PC-9 (cell line): Measurements from ENCODE around the gene OR2AG1. TPM values are rescaled to one million over a fixed set of nuclear protein-coding genes. Genes with fewer than 3 reads are reported as not detected.

Experiments used
- BruUV-seq: library from RNA; stranded (reverse); fragments of 400-500 nt; replicated peaks from 2 replicates; lab custom pipeline; 2021; lab: Mats Ljungman, UMichigan
- CTCF ChIA-PET: fragments of 300-600 bp; sonication (Branson Sonifier 250); formaldehyde crosslinking; loops from one replicate; lab custom pipeline; 2022; ENCODE audit warnings: antibody characterized with exemption; lab: Charles Lee
- POLR2A ChIA-PET: fragments of 300-600 bp; sonication (Branson Sonifier 250); formaldehyde crosslinking; loops from one replicate; lab custom pipeline; 2022; ENCODE audit warnings: antibody characterized with exemption; ENCODE audit not compliant: unreplicated experiment; lab: Charles Lee
- DNase-seq, 2 experiments: peaks; one replicate each; pipeline versions ENCODE4 v3.0.0 to v3.0.0-alpha.2; 2015 to 2022; ENCODE audit warnings: mixed read lengths in 1 of 2
- H2AFZ ChIP-seq: fragments of 200-600 bp; sonication (generic); 2 replicates; pipeline ENCODE4 v1.8.1; 2017; ENCODE audit warnings: antibody characterized with exemption
- H3F3A ChIP-seq: fragments of 200-600 bp; sonication (generic); 2 replicates; pipeline ENCODE4 v1.8.1; 2017; ENCODE audit warnings: antibody characterized with exemption, mild to moderate bottlenecking, low read depth; ENCODE audit not compliant: insufficient read depth
- H3K27ac ChIP-seq: fragments of 200-600 bp; sonication (generic); 2 replicates; pipeline ENCODE4 v1.6.1; 2016; ENCODE audit warnings: mixed run types
- H3K27me3 ChIP-seq: fragments of 200-600 bp; sonication (generic); 2 replicates; pipeline ENCODE4 v1.6.1; 2016; ENCODE audit warnings: low read depth, mixed run types; ENCODE audit not compliant: insufficient read depth
- H3K36me3 ChIP-seq: fragments of 200-600 bp; sonication (generic); 2 replicates; pipeline ENCODE4 v1.6.1; 2016; ENCODE audit warnings: low read depth, mixed run types
- H3K4me1 ChIP-seq: fragments of 200-600 bp; sonication (generic); replicated peaks from 2 replicates; pipeline ENCODE4 v1.6.1; 2016; ENCODE audit warnings: mixed run types; ENCODE audit not compliant: insufficient read depth
- H3K4me2 ChIP-seq: fragments of 200-600 bp; sonication (generic); 2 replicates; pipeline ENCODE4 v1.6.1; 2017; ENCODE audit warnings: mixed run types
- H3K4me3 ChIP-seq: fragments of 200-600 bp; sonication (generic); 2 replicates; pipeline ENCODE4 v1.6.1; 2016; ENCODE audit warnings: mixed run types
- H3K79me2 ChIP-seq: fragments of 200-600 bp; sonication (generic); 2 replicates; pipeline ENCODE4 v1.6.1; 2017; ENCODE audit warnings: low read depth, mixed run types
- H3K9me2 ChIP-seq: fragments of 200-600 bp; sonication (generic); 2 replicates; pipeline ENCODE4 v1.8.1; 2017; ENCODE audit warnings: mild to moderate bottlenecking; ENCODE audit not compliant: insufficient read depth
- H3K9me3 ChIP-seq: fragments of 200-600 bp; sonication (generic); 2 replicates; pipeline ENCODE4 v1.8.1; 2016; ENCODE audit warnings: low read depth; ENCODE audit not compliant: insufficient read depth
- H4K20me1 ChIP-seq: fragments of 200-600 bp; sonication (generic); 2 replicates; pipeline ENCODE4 v1.8.1; 2017; ENCODE audit not compliant: insufficient read depth
- EZH2 ChIP-seq: fragments of 200-600 bp; sonication (generic); IDR thresholded peaks from 2 replicates; pipeline ENCODE4 v1.8.0; 2017; ENCODE audit warnings: antibody characterized with exemption, low read depth
- intact Hi-C: fragments of 100-400 bp; cut with micrococcal nuclease; formaldehyde crosslinking; loops from one replicate; pipeline ENCODE4 v1.10.0; 2022; ENCODE audit not compliant: unreplicated experiment
- total RNA-seq: library from RNA; stranded (reverse); gene quantifications from 2 replicates; pipeline ENCODE4 v1.2.3, GENCODE V29; 2021
- TF ChIP-seq, protein P1 (sequence below): fragments of 200-600 bp; sonication (generic); conservative IDR thresholded peaks from 2 replicates; pipeline ENCODE4 v1.6.1; 2017; ENCODE audit warnings: mixed run types, antibody characterized with exemption, mild to moderate bottlenecking, moderate library complexity

Gene OR2AG1
- total RNA-seq, 1 experiment from 2014 or later, result not detected

DNA sequence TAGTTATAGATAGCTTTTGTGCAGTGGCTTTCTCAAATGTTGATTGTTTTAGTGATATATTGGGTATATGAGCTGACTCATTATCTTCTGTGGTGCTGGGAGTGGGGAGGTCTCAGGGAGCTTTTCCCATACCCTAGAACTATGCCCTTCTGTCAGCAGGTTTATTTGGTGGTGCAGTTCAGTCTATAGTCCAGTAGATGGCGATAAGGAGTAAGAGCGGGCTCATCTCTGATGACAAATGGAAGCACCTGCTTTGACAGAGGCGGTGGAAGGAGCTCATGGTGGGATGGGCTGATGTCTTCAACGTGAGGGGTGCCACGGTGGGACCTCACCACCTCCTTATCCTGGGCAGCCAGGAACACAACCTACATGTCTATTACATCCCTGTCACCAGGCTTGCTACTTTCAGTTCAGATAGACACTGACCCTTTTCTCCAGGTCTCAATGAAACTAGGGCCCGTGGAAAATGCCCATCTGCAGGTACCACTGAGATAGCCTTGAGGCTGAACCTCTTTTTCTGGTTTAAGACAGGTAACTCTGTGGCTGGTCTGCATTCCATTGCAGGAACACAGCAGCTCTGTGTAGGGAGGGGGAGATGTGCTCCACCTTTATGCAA is 29.7 kb downstream of the OR2AG1 start:
- H3K79me2 ChIP-seq, result no peaks in the 10 kb centered on the region
- H3K4me3 ChIP-seq, result no peak overlapping the region
- BruUV-seq, result no TSS peak
- CTCF ChIA-PET, result no interaction called here
- H4K20me1 ChIP-seq, result no peaks in the 10 kb centered on the region
- no peak for TF ChIP-seq EZH2
- TF ChIP-seq, protein P1, sequence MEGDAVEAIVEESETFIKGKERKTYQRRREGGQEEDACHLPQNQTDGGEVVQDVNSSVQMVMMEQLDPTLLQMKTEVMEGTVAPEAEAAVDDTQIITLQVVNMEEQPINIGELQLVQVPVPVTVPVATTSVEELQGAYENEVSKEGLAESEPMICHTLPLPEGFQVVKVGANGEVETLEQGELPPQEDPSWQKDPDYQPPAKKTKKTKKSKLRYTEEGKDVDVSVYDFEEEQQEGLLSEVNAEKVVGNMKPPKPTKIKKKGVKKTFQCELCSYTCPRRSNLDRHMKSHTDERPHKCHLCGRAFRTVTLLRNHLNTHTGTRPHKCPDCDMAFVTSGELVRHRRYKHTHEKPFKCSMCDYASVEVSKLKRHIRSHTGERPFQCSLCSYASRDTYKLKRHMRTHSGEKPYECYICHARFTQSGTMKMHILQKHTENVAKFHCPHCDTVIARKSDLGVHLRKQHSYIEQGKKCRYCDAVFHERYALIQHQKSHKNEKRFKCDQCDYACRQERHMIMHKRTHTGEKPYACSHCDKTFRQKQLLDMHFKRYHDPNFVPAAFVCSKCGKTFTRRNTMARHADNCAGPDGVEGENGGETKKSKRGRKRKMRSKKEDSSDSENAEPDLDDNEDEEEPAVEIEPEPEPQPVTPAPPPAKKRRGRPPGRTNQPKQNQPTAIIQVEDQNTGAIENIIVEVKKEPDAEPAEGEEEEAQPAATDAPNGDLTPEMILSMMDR, result peak; percentile 85
- H3F3A ChIP-seq, result no peaks in the 10 kb centered on the region
- no peaks in the 10 kb centered on the region for H3K9me3 ChIP-seq
- intact Hi-C loops, result no loop called here
- H3K4me2 ChIP-seq, result no peak overlapping the region
- peak; percentile 11 to 31 for DNase-seq
- H3K9me2 ChIP-seq, result no peaks in the 10 kb centered on the region
- POLR2A ChIA-PET, result no interaction called here
- no peak overlapping the region for H3K27ac ChIP-seq
- no peaks in the 10 kb centered on the region for H3K27me3 ChIP-seq
- H3K4me1 ChIP-seq, result no peaks in the 10 kb centered on the region
- H2AFZ ChIP-seq, result no peak overlapping the region
- H3K36me3 ChIP-seq, result no peaks in the 10 kb centered on the region

DNA sequence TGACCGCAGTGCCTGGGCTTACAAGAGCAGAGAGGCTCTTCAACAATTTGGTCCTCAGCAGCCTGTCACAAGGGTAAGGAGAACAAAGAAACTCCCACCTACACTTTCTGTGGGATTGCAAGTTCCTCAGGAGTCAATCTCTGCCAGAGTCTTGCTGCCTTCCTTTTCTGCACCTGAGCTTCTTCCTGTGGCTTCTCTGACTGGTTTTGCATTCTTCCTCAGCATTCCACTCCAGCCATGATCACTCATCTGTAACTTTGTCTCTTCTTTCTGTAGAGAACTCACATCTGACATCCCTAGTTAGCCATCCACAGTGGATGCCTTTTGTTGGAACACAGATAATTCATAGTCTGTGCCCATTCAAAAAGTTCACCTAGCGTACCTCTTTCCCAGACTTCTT is 30.8 kb downstream of the OR2AG1 start:
- intact Hi-C loops, result no loop called here

DNA sequence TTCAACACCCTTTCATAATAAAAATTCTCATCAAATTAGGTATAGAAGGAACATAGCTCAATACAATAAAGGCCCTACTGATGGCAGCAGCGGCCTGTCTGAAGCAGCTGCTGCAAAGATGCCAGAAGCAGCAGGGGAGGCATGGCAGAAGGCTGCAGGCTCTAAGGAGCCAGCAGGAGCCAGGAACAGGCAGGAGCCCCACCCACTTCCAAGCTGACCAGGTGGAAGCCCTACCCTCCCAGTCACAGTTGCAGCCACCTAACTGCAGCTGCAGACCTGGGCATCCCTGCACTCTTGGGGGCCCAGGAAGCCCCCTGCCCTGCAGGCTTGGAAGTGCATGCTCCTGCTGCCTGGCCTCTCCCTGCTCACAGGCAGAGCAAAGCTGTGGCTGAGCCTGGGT is 34.9 kb downstream of the OR2AG1 start:
- Histone ChIP-seq H3K36me3 (no peaks in the 10 kb centered on the region), H3K79me2 (no peaks in the 10 kb centered on the region), H3K9me3 (no peaks in the 10 kb centered on the region), H3K9me2 (no peaks in the 10 kb centered on the region), H3K4me3 (no peak overlapping the region), H3F3A (no peaks in the 10 kb centered on the region), H3K27me3 (no peaks in the 10 kb centered on the region), H3K4me2 (no peak overlapping the region), H2AFZ (no peak overlapping the region), H3K4me1 (no peaks in the 10 kb centered on the region), H4K20me1 (no peaks in the 10 kb centered on the region), H3K27ac (no peak overlapping the region)
- no peak for TF ChIP-seq EZH2
- TF ChIP-seq, protein P1, result no peak
- peak in 1 of 2 experiments; percentile 4 for DNase-seq
- ChIA-PET POLR2A (no interaction called here), CTCF (no interaction called here)
- intact Hi-C loops, result no loop called here
- BruUV-seq, result no TSS peak

More for the DNA sequence above, 30.8 kb downstream of the OR2AG1 start:
- DNase-seq, result no peak
- no peaks in the 10 kb centered on the region for H3K9me3 ChIP-seq
- CTCF ChIA-PET, result no interaction called here
- no peak overlapping the region for H3K27ac ChIP-seq
- no peaks in the 10 kb centered on the region for H3K79me2 ChIP-seq
- H3K9me2 ChIP-seq, result no peaks in the 10 kb centered on the region
- no peak overlapping the region for H3K4me3 ChIP-seq
- no peaks in the 10 kb centered on the region for H3K36me3 ChIP-seq
- H3K4me2 ChIP-seq, result no peak overlapping the region
- no peaks in the 10 kb centered on the region for H3K4me1 ChIP-seq
- H2AFZ ChIP-seq, result no peak overlapping the region
- H4K20me1 ChIP-seq, result no peaks in the 10 kb centered on the region
- TF ChIP-seq EZH2, result no peak
- TF ChIP-seq, protein P1, result no peak
- POLR2A ChIA-PET, result no interaction called here
- no peaks in the 10 kb centered on the region for H3K27me3 ChIP-seq
- H3F3A ChIP-seq, result no peaks in the 10 kb centered on the region
- no TSS peak for BruUV-seq
